Loucy (cell line): Measurements from ENCODE around the gene SH3RF1.

Experiments used
- H2AFZ ChIP-seq: fragments of 200-600 bp; sonication (generic); 2 replicates; pipeline ENCODE4 v1.6.0; 2016; ENCODE audit warnings: antibody characterized with exemption, mild to moderate bottlenecking, low read length, moderate library complexity
- H3F3A ChIP-seq: fragments of 200-600 bp; 2 replicates; pipeline ENCODE4 v1.6.0; 2016; ENCODE audit warnings: antibody characterized with exemption, low read depth, mild to moderate bottlenecking
- H3K27me3 ChIP-seq: fragments of 200-600 bp; sonication (generic); 2 replicates; pipeline ENCODE4 v1.6.1; 2014; ENCODE audit warnings: low read length, mild to moderate bottlenecking; ENCODE audit not compliant: insufficient read depth, poor library complexity, severe bottlenecking
- H3K36me3 ChIP-seq: fragments of 200-600 bp; sonication (generic); 2 replicates; pipeline ENCODE4 v1.6.1; 2016; ENCODE audit warnings: low read length; ENCODE audit not compliant: insufficient read depth
- H3K4me1 ChIP-seq: fragments of 200-600 bp; sonication (generic); 2 replicates; pipeline ENCODE4 v1.5.1; 2014; ENCODE audit warnings: low read length, mild to moderate bottlenecking; ENCODE audit not compliant: insufficient read depth, poor library complexity, severe bottlenecking
- H3K4me2 ChIP-seq: fragments of 200-600 bp; sonication (generic); 2 replicates; pipeline ENCODE4 v1.6.0; 2014; ENCODE audit warnings: antibody characterized with exemption, low read length, low read depth, mild to moderate bottlenecking; ENCODE audit not compliant: poor library complexity, severe bottlenecking
- H3K4me3 ChIP-seq: fragments of 200-600 bp; sonication (generic); 2 replicates; pipeline ENCODE4 v1.5.1; 2014; ENCODE audit warnings: low read length, mild to moderate bottlenecking, mixed read lengths; ENCODE audit not compliant: poor library complexity, severe bottlenecking
- H3K79me2 ChIP-seq: fragments of 200-600 bp; sonication (generic); 2 replicates; pipeline ENCODE4 v1.6.1; 2014; ENCODE audit warnings: low read length; ENCODE audit not compliant: insufficient read depth
- H3K9ac ChIP-seq: fragments of 200-600 bp; sonication (generic); 2 replicates; pipeline ENCODE4 v1.6.0; 2014; ENCODE audit warnings: mild to moderate bottlenecking, low read depth, low read length, moderate library complexity; ENCODE audit not compliant: poor library complexity, severe bottlenecking
- H3K9me2 ChIP-seq: fragments of 200-600 bp; sonication (generic); replicated peaks from 2 replicates; pipeline ENCODE4 v1.6.1; 2016; ENCODE audit warnings: low read depth, low read length, mixed read lengths
- H3K9me3 ChIP-seq: fragments of 200-600 bp; sonication (generic); 2 replicates; pipeline ENCODE4 v1.6.1; 2014; ENCODE audit warnings: mild to moderate bottlenecking, antibody characterized with exemption, low read length, low read depth; ENCODE audit not compliant: insufficient read depth
- H4K20me1 ChIP-seq: fragments of 200-600 bp; sonication (generic); 2 replicates; pipeline ENCODE4 v1.6.0; 2014; ENCODE audit warnings: antibody characterized with exemption, low read length, mild to moderate bottlenecking; ENCODE audit not compliant: insufficient read depth, poor library complexity, severe bottlenecking
- EZH2phosphoT487 ChIP-seq: fragments of 200-600 bp; IDR thresholded peaks from 2 replicates; pipeline ENCODE4 v1.6.1; 2018; ENCODE audit warnings: antibody characterized with exemption, mild to moderate bottlenecking, moderate library complexity, borderline replicate concordance
- TF ChIP-seq, protein P1 (sequence below): fragments of 200-600 bp; sonication (generic); conservative IDR thresholded peaks from 2 replicates; pipeline ENCODE4 v1.5.1; 2014; ENCODE audit warnings: mild to moderate bottlenecking, antibody characterized with exemption, low read length

SH3RF1 gene

DNA sequence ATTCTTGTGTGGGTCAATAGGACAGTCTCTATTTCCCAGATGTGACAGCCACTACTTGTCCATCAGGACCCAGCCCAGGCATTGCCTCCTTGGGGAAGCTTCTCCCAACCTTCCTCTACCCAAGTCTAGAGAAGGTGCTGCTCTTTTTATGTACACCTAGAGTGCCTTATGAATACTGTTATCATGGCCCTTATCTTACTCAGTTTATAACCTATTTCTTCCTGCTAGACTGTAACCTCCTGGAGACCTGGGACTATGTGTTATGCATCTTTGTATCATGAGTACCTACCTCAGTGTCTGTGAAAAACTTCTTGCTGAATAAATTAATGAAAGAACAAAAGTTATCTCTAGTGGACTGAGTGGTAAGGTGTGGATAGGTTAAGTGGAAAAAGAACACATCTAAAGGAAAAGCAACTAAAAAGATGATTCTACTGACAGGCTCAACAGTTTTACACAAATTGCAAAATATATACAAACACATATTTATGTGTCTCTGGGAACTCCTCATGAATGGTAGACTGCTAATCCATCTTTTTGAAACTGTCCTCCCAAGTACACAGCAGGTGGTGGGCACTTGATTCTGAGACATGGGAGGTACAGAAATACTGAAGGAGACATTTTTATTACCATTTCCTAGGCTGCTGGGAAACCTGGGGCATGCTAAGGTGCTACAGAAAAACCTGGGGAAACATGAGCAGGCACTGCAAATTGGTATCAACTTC lies 106.6 kb downstream of the SH3RF1 start:
- Histone ChIP-seq H3F3A (no peaks in the 10 kb centered on the region), H3K79me2 (no peaks in the 10 kb centered on the region), H2AFZ (no peak overlapping the region), H3K36me3 (no peaks in the 10 kb centered on the region), H3K4me3 (no peak overlapping the region), H3K27me3 (no peaks in the 10 kb centered on the region), H3K9me3 (no peaks in the 10 kb centered on the region), H4K20me1 (no peaks in the 10 kb centered on the region), H3K9ac (no peak overlapping the region), H3K9me2 (no peaks in the 10 kb centered on the region), H3K4me2 (no peak overlapping the region), H3K4me1 (peaks cover 8% of the 10 kb centered on the region)
- no peak for TF ChIP-seq EZH2phosphoT487
- TF ChIP-seq, protein P1, sequence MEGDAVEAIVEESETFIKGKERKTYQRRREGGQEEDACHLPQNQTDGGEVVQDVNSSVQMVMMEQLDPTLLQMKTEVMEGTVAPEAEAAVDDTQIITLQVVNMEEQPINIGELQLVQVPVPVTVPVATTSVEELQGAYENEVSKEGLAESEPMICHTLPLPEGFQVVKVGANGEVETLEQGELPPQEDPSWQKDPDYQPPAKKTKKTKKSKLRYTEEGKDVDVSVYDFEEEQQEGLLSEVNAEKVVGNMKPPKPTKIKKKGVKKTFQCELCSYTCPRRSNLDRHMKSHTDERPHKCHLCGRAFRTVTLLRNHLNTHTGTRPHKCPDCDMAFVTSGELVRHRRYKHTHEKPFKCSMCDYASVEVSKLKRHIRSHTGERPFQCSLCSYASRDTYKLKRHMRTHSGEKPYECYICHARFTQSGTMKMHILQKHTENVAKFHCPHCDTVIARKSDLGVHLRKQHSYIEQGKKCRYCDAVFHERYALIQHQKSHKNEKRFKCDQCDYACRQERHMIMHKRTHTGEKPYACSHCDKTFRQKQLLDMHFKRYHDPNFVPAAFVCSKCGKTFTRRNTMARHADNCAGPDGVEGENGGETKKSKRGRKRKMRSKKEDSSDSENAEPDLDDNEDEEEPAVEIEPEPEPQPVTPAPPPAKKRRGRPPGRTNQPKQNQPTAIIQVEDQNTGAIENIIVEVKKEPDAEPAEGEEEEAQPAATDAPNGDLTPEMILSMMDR: no peak

GRCh38 chr4:169163495-169163894 lies 107.3 kb downstream of the SH3RF1 start:
- H3K9me3 ChIP-seq: no peaks in the 10 kb centered on the region
- H3F3A ChIP-seq: no peaks in the 10 kb centered on the region
- H3K9me2 ChIP-seq: no peaks in the 10 kb centered on the region
- no peak overlapping the region for H3K4me3 ChIP-seq
- no peak overlapping the region for H2AFZ ChIP-seq
- no peaks in the 10 kb centered on the region for H3K27me3 ChIP-seq
- no peaks in the 10 kb centered on the region for H3K79me2 ChIP-seq
- no peaks in the 10 kb centered on the region for H4K20me1 ChIP-seq
- H3K4me1 ChIP-seq: peaks cover 8% of the 10 kb centered on the region
- TF ChIP-seq EZH2phosphoT487: no peak
- TF ChIP-seq, protein P1: no peak
- no peak overlapping the region for H3K9ac ChIP-seq
- H3K4me2 ChIP-seq: no peak overlapping the region
- no peaks in the 10 kb centered on the region for H3K36me3 ChIP-seq

DNA sequence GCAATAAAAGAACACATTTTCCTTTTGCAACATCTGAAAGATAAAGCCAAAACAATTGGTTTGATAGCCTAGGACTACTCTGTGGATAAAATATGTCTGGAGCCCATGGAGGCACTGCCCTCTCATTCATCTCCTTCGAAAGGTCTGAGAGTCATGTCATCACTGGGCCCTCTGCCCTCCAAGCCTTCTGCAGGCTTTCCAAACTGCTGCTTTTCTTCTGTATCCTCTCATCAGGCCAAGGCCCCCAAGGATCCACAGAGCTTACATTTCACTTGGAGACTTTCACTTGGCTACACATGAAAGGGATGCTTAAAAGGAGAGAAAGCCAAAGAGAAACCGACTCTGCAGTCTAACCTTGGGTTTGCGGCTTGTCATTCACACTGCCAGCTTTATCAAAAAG lies 109.9 kb downstream of the SH3RF1 start:
- no peaks in the 10 kb centered on the region for H4K20me1 ChIP-seq
- peaks cover 8% of the 10 kb centered on the region for H3K4me1 ChIP-seq
- no peaks in the 10 kb centered on the region for H3K9me3 ChIP-seq
- no peaks in the 10 kb centered on the region for H3K27me3 ChIP-seq
- no peak overlapping the region for H3K4me2 ChIP-seq
- H3K9ac ChIP-seq: no peak overlapping the region
- H3K4me3 ChIP-seq: no peak overlapping the region
- H2AFZ ChIP-seq: no peak overlapping the region
- TF ChIP-seq, protein P1: no peak
- TF ChIP-seq EZH2phosphoT487: no peak
- H3K79me2 ChIP-seq: no peaks in the 10 kb centered on the region
- H3K36me3 ChIP-seq: no peaks in the 10 kb centered on the region
- no peaks in the 10 kb centered on the region for H3F3A ChIP-seq
- no peaks in the 10 kb centered on the region for H3K9me2 ChIP-seq
